Activated CD4-positive, alpha-beta T cell treated with anti-CD3 and anti-CD28 coated beads, Interleukin-2, Interleukin-4, amounts not matched to agents 100 ng/mL and 50 ng/mL, durations not matched to agents 16 hours and 8 hours (primary cell): Measurements from ENCODE around the gene CNOT1.

ENCODE experiments used
- DNase-seq: peaks from one replicate; pipeline ENCODE4 v3.0.0-alpha.2; 2020; ENCODE audit warnings: low spot score

CNOT1 gene

DNA sequence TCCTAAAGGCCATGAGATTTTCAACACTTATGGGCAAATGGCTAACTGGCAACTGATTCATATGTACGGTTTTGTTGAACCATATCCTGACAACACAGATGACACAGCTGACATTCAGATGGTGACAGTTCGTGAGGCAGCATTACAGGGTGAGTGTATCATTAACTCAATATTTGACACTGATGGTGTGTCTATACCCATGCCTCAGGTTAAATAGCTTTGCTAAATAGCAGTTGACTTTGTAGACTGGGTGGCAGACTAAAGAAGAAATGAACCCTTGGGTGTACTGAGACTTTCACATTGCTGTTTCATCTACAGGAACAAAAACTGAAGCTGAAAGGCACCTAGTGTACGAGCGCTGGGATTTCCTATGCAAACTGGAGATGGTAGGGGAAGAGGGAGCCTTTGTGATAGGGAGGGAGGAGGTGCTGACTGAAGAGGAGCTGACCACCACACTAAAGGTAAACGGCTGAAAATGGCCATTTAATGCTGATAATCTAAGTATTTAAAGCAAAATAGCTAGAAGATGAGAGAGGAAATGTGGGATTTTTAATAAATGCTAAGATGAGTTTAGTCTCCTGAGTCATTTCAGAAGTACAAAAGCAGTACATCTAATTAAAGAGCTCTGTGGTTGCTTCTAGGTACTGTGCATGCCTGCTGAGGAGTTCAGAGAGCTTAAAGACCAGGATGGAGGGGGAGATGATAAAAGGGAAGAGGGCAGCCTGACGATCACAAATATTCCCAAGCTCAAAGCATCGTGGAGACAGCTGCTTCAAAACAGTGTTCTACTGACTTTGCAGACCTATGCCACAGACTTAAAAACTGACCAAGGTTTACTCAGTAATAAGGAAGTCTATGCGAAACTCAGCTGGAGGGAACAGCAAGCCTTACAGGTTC, 111.3 kb downstream of the CNOT1 start:
- peak; percentile 43 for DNase-seq

DNA sequence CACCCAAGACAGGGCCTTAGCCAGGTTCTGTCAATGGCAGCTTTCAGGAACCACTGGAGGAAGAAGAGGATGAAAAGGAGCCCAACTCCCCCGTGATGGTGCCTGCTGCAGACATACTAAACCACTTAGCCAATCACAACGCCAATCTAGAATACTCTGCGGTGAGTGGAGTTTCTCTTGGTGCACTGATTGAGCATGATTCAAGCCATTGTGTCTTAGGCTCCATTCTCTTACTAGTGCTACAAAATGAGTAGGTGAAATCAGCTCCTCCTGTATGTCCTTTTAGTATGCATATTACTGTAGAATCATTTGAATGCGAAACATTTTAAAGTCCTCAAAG, 112.9 kb downstream of the CNOT1 start:
- DNase-seq, result no peak

DNA sequence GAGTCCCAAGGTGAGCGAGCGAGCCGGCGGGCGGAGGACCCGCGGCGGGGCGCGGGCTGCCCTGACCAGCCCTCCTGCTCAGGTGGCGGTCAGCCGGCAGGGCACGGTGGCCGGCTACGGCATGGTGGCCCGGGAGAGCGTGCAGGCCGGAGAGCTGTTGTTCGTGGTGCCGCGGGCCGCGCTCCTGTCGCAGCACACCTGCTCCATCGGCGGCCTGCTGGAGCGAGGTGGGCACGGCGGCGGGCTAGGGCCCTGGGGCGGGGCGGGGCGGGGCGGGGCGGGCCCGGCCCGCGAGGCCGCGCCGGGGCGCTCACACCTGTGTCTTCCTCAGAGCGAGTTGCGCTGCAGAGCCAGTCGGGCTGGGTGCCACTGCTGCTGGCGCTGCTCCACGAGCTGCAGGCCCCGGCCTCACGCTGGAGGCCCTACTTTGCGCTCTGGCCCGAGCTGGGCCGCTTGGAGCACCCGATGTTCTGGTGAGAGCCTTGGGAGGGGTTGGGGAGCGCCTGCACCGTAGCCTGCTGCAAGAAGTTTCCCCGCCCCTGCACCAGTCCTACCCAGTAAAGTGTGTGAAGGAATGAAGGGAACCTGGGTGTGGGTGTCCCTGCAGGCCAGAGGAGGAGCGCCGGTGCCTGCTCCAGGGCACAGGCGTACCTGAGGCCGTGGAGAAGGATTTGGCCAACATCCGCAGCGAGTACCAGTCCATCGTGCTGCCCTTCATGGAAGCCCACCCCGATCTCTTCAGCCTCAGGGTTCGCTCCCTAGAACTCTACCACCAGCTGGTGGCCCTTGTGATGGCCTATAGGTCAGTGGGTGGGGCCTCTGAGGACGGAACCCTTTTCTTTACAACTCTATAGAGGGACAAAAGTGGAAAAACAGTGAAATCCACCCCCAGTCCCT, 113.5 kb downstream of the CNOT1 start:
- DNase-seq, result peak; percentile 49

DNA sequence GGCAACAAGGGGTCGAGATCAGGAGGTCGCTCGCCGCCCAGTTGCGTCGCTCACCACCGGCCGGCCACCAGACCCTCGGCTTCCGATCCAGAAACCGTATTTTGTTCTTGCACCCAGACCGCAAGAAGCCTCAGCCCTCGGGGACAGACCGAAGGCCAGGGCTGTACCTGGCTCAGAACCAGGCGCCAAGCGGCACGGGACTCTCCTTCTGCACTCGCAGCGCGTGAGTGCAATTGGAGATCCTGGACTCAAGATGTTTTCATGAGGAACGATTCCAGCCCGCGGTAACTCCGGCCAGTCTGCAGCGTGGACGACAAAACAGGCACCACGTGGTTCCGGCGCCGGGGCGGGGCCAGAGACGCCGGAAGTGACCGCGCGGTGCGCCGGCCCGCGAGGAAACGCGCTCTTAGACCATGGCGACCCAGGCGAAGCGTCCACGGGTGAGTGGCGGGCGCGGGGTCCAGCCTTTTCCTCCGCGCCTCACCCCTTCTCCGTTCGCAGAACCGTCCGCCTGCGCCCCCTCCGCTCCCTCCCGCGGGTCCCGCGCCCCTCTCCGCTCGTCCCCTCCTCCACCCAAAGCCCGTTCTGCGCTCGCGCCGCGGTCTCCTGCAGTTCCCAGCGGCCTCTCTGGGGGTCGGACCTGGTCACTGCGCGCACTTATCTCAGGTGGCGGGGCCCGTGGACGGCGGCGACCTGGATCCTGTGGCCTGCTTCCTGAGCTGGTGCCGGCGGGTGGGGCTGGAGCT, 114.3 kb downstream of the CNOT1 start, which contains the start of gene SETD6:
SETD6 (plus strand) TSS at position 393 of the 746 bp plus-strand sequence; CDS start at position 414, 21 bp downstream.
- peak; percentile 73 for DNase-seq

DNA sequence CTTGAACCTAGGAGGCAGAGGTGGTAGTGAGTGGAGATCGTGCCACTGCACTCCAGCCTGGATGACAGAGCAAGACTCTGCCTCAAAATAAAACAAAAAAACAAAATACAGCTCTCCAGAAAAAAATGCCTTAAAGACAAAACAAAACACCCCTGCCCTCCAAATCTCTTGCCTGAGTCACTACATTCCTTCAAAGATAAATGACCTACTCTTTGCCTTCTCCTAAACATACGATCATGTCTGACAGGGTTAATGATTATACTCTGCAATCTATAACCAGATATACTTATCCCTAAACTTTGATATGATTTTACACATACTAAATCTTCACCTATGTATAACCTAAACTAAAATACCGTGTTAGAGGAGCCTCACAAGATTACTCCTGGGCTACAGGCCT, 115.8 kb downstream of the CNOT1 start:
- no peak for DNase-seq

DNA sequence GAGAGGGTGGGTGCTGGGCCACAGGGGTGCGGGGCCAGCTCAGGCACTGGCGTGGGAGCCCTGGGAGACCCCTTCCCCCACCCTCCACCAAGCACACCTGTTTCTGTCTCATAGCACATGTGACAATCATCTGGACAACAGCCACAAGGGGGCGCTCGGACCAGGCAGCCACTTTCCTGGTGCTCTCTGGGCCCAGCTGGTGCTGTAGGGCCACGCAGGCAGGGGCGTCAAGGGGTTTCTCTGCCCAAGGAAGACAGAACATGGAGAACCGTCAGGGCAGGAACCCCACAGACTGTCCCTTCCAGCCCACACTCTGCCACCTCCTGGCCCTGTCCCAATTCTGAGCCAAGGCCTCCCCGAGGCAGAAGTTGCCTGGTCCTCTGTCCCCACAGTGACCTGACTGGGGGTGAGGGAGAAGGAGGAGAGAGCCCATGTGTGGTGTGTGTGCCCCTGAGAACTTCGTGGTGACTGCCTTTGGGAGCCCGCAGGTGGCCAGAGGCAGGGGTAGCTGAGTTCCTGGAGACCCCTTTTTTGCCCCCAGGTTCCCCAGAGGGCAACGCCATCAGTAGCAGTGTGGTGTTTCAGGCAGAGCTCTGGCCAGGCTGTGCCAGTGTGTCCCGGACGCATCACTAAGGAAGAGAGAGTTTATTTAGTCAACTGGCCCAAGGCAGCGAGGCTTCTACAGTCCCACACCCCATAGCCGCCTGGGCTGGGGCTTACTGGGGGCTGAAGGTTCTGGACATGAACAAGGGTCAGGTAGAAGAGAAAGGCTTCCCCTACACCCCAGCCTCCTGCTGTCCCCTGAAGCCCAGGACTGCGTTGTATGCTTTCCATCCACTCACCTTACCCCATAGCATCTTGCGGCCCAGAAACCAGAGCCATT, 117.5 kb downstream of the CNOT1 start:
- DNase-seq, result peak; percentile 83

DNA sequence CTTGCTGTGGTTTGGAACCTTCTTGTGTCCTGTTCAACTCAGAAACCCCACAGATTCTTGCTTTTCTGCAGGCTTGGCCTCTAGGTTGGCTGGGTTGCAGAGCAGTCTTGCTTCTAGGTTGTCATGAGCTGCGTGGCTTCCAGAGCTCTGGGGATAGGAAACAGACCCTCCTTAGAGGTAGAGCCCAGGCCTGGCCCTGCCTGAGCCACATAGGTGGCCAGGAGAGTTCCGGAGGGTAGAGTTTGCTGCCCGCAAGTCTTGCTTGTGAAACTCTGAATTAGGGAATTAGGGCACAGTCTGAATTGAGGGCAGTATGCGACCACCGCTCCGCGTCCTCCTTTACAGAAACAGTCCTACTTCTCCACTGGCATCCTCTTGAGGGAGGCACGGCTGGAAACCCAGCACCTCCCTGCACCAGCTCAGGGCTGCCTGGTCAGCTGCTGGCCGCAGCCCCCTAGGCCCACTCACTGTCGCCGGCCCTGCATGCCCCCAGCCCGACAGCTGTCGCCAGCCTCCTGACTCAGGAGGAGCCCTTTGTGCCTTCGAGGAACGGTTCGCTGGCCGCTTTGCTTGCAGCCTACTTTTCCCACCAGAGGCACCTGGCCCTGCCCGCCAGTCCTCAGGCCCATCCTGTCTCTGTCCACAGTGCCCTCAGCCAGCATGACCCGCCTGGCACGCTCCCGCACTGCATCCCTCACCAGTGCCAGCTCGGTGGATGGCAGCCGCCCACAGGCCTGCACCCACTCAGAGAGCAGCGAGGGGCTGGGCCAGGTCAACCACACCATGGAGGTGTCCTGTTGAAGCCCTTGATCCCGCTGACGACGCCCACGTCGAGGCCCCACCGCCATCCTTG, 118.6 kb downstream of the CNOT1 start:
- DNase-seq, result no peak

DNA sequence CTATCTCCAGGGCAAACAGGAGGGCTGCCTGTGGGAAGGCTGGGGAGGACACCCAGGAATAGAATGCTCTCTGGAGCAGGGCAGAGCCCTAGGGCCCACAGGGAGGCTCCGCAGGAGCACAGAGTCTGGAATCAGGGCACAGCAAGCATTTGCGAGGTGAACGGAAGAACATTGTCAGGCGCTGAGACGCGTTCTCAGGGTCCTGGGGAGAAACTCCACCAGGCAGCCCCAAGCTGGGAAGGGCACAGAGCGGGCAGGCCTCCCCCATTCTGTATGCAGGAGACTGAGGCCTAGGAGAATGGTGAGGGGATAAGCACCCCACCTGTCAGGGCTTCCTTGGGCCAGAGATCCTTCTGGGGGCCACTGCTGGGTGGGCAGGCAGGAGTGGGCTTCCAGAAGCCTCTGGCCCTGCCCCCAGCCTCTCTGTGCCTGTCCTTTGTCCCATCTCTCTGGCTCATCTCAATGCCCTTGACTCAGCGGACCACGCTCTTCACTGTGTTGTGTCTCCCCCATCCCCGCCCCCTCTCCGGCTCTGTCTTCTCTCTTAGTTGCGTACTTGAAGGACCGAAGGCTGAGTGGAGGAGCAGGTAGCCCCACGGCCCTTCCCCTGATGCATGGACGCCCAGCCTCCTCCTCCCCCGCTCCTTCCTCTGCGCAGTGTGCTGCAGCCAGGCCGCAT, 119.4 kb downstream of the CNOT1 start:
- DNase-seq, result no peak

DNA sequence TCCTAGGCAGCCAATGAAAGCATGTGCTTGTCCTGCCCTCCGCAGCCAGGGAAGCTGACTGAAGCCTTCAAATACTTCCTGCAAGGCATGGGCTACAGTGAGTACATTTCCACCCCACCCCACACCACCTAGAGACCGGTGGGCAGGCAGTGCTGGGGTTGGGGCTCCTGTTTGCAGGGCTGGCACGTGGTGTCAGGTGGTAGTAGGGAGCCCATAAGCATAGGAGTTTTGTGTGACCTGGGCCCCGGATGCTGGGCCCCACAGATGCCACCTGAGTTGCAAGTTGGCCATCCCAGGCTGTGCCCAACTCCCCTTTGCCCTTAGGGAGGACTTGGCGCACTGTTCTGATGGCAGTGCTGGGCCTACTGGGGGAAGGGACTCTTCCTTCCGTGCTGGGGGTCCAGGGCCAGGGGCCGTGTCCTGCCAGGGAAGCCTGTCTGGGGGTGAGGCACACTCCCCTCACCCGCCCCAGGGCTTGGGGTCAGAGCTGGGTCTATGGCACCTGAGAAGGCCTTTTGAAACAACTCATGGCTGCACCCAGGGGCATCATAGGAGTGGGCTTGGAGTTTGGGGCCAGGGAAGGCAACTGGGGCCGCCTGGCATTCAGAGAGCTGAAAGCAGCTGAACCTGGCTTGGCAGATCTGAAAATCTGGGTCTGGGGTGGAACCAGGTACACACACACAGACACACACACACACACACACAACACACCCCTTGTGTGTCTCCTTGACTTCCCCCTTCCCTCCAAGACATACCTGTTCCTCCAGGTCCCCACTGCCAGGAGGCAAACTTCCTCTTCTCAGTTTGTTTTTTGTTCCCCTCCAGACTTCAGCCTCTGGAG, 120.2 kb downstream of the CNOT1 start:
- DNase-seq, result no peak

DNA sequence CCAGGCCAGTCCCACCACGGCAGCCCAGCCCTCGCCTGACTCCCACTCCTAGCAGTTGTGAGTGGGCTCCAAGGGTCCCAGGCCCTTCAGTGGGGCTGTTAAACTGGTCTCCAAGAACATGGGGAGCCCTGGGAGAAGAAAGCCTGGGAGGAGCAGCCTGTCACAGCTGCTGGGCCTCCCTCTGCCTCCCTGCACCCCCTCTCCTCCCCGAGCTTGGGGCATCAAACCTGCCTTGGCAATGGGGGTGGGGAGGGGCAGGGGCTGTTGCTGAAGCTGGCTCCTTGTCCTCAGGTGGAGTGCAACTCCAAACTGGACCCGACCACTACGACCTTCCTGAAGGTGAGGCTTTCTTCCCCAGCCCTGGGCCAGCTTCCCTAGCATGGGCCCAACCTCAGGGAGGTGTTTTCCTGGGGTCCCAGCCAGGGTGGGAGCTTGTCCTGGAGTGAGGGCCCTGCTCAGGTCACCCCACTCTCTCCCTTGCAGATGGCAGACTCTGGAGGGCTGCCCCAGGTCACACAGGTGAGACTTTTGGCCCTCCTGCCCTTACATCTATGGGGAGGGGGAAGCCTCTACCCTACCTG, 120.9 kb downstream of the CNOT1 start:
- no peak for DNase-seq

DNA sequence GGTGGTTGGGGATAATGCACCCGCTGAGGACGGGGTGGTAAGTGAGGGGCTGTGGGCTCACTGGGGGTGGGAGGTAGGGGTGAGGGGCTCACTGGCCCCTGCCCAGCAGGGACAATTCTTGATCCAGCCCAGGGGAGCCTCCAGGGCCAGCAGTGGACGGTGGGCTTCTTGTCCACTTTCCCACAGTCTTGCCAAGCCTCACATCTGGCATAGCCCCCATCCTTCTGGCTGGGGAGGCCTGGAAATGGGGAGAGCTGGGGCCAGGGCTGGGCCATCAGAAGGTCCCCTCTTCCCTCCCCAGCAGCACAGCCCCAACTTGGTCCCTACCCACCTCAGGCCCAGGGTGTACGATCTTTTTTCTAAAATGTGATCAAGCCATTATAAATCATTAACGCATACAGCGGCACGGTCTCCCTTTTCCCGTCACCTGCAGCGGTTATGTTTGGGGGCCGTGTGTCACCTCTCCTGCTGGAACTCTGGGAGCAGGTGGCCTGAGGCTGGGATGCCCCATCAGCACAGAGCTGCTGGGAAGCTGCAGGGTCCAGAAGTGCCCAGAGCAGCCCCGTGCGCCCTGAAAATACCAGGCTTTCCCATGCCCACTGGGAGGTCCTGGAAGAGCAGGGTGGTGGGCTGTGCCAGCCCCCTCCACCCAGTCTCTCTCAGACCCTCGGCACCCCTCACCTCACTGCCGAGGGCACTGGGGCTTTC, 121.5 kb downstream of the CNOT1 start:
- no peak for DNase-seq

DNA sequence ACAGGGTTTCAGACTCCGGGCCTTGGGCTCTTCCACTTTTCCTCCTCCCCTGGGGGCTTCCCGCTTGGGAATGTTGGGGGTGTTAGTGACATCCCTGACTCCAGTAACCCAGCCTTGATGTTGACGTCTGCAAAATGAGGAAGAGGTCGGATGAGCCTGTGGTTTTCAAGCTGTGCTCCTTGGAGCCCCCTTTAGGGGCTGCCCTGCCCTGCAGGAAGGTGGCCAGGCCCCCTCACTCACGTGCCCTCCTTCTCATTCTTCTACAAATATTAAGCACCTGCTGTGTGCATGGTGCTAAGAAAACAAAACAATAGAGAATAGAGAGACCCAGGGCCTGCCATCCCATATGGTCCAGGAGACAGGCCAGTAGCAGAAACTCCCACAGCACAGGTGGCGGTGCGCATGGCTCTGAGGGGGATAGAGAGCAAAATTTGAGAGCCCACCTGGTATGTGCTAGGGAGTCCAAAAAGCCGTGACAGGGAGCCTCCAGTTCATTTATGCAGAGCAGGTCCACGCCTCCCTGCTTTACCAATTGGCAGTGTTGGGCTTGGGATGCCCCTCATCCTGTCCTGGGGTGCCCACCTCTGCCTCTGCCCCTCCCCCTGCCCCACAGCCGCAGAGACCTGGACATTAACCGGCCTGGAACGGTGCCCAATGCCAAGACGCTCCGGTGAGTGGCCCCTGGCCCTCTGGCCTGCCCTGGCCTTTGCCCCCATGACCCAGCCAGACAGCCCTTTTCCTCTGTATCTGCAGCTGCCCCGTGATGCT, 122.2 kb downstream of the CNOT1 start:
- no peak for DNase-seq

DNA sequence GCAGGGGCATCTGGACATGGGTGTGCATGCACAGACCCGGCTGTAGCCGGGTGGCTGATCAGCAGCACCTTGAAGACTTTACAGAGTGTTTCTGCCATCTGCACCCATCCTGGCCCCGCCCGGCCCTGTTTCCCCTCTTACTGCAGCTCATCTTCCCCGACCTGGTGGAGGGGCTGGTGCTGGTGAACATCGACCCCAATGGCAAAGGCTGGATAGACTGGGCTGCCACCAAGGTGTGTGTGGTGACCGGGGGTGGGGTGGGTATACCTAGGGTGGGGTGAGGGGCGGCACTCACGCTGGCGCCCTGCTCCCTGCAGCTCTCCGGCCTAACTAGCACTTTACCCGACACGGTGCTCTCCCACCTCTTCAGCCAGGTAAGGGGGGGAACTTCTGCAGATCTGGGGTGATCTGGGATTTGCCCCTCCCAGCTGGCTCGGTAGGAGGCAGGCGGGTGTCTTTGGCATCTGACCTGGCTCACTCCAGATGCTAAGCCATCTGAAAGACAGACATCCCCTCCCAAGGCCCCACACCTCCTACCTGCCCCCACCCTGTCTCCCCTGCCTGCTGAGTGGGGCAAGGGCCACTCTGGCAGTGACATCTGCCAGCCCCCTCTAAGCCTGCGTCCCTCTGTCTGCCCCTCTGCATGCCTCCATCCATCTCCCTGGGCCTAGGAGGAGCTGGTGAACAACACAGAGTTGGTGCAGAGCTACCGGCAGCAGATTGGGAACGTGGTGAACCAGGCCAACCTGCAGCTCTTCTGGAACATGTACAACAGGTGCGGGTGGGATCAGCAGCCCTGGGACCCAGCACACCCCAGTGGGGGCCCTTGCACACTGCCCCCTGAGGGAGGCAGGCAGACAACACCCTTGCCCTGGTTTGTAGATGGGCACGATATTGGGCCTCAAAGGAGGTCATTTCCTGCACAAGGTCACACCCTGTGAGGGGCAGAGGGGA, 123.1 kb downstream of the CNOT1 start:
- DNase-seq, result no peak

DNA sequence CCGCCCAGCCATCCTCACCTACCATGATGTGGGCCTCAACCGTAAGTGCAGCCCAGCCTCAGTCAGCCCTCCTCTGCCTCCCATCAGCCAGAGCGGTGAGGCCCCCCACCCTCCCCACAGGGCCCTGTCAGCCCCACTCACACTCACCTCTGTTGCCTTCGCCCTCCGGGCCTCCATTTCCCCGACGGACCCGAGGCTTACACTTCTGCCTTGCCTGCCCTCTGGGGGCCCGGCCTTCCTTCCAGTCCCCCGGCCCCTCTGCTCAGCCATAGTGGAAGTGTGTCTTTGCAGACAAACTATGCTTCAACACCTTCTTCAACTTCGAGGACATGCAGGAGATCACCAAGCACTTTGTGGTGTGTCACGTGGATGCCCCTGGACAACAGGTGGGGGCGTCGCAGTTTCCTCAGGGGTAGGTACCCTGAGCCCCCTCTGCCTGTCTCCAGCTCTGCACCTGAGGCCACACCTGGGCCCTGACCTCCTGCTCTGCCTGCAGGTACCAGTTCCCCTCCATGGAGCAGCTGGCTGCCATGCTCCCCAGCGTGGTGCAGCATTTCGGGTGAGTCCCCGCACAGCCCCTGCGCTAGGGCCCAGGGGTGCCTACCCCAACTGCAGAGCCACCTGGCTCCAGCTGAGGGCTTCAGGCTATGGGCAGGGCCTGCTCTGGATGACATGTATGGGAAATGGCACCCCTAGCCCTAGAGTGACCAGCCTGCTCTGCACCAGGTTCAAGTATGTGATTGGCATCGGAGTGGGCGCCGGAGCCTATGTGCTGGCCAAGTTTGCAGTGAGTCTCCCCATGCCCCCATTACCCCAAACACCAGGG, 125.5 kb downstream of the CNOT1 start:
- DNase-seq, result no peak
